HG02885 (cell line): ENCODE data around the gene PTGES.
A peak's percentile ranks its signal among the peaks of the same experiment; 100 is the strongest.
"Not testable (repeated sequence)": the region's sequence is repeated elsewhere in the genome, so short reads cannot be mapped to it uniquely, and the experiment has no call there.

Experiments
- ATAC-seq: cut with Tn5 transposase; IDR thresholded peaks from one replicate; pipeline ENCODE4 v1.9.1; 2021; ENCODE audit warnings: mild to moderate bottlenecking; ENCODE audit not compliant: unreplicated experiment, poor library complexity

Gene PTGES

GRCh38 chr9:129749052-129749451 is 3.8 kb downstream of the PTGES start:
- ATAC-seq: not testable (repeated sequence)

DNA sequence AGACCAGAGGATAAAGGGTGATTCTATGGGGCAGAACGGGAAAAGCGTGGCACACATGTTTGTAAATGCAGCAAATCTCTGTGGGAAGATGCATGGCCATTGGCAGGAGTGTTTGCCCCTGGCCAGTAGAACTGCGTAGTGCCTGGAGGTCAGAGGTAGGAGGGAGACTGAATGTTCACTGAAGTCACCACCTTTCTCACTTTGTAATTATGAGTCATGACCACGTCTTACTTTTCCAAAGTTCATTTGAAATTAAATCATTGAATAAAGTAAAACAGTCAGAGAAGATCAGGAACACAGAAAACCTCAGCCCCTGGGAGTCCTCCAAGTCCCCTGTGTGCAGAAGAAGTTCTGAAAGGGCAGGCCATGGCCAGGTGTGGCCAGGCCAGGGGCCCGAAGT is 4.6 kb downstream of the PTGES start:
- ATAC-seq: no peak

DNA sequence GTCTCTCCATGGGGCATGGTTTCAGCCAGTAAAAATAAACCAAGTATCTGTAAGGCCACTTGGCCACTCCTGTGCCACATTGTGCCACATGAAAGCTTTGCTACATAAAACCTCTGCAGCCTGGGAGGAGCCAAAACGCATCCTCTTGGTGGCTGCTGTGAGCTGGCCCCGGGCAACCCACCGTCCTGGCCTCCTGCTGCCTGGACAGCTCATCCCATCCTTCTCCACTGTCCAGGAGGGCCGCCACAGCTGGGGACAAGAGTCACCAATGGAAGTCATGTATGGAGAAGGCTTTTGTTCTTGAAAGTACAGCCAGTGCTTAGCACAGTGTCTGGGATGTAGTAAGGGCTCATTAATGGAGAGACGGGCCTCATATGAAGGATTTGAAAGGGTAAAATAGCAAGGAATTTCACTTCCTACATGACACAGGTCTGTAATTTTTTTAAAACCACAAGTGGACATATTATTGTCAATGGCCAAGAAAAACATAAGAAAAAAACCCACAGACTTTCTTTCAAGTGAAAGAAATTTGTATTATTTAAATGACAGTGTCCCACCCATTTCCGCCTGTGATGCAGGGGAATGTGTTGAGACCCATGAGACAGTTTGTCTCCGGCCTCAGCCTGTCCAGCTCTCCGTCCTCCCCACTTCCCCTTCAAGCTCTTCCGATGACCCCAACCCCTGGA is 6.6 kb downstream of the PTGES start:
- ATAC-seq: no peak

DNA sequence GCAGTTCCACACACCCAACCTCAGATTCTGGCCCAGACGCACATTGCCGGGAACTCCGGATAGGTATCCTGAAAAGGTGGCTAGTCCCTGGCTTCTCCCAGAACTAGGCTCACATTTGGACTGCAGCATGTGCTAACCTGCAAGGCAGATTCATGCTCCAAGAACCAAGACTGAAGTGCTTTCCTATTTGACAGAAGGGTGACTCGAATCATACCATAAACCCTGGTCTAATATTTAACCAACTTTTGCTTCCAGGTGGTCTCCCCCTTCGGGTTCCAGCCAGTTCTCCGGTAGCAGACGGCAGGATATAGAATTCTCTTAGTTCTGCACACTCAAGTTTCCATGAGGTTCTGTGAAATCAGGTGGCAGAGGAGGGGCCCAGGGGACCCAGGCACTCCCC is 7.6 kb downstream of the PTGES start:
- ATAC-seq: no peak

DNA sequence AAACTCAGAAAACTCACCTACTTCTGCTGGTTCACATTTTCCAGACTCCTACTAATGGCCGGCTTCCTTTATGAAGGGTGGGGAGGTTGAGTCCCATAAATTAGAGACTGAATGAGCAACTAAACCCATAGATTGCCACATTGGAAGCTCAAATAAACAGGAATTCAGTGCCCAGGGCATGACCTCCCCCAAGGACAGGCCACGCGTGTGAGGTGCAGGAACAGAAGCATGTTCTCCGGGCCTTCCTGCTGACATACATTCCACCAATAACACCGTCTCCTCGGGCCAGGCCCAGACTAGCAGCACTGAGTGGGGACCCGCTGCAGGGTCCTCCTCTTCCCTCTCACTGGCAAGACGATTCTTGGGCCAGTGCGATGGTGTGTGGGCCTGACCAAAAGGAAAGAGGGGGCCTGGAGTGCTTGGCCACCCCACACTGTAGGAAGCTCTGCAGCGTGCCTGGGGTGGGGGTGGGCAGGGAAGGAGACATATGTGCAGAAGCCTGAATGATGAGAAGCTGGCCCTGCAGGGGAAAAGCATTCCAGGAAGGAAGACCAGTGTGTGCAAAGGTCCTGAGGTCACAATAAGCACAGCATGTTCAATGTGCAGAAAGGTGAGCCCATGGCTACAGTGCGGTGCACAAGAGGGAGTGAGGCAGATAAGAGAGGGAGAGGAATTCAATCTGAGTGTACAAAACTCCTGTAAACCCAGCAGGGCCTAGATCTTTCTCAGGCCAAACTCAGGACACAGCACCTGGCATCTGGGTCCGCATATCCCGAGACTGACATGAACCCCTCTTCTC is 12.0 kb downstream of the PTGES start:
- no peak for ATAC-seq

DNA sequence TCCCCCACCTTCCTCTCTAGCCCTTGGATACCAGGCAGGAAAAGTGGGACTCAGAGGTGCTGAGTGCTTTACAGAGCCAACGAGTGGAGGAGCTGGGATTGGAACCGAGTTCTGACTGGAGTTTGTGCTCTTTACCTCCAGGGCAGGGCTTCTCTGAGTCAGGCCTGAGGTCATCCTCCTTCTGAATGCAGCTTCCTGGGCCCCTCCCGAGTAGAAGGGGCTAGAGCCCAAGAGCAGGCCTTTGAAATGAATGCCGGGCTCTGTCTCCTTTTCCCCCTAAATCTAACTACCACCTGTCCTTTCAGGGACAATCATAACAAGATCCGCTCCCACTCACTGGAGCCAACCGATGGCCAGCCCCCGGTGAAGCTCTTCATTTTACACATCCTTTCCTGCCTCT is 12.7 kb downstream of the PTGES start:
- no peak for ATAC-seq

DNA sequence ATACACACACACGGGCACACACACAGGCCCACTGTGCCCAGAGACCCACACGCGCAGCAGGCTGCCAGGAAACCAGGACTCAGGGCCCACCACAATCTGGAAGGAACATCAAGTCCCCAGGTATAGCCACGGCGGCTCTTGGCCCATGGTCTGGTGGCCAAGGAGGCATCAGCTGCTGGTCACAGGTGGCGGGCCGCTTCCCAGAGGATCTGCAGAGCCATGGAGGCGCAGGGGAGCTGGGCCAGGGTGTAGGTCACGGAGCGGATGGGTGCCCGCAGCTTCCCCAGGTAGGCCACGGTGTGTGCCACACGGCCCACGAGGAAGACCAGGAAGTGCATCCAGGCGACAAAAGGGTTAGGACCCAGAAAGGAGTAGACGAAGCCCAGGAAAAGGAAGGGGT is 13.4 kb downstream of the PTGES start:
- ATAC-seq: no peak

- ATAC-seq: peak; percentile 67
Measured at GRCh38 chr9:129737479-129738274, 15.2 kb downstream of the PTGES start.

GRCh38 chr9:129736334-129736733 is 16.5 kb downstream of the PTGES start:
- ATAC-seq: no peak

DNA sequence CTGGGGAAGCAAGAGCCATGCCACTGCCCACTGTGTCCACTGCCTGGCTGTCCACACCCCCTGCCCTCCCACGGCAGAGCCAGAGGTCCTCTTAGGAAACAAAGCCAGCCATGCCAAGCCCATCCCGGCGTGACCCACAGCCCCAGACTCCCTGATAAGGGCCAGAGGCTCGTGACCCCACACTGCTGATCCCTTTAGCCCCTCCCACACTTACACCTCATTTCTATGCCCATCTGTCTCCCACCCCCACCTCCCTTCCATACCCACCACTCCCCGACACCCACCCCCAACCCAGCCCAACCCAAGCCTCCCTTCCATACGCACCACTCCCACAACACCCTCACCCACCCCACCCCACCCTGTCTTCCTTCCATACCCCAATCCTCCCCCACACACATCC is 17.3 kb downstream of the PTGES start:
- no peak for ATAC-seq

- ATAC-seq: no peak
Measured at GRCh38 chr9:129733632-129733953, 19.2 kb downstream of the PTGES start.

GRCh38 chr9:129732946-129733631 is 19.8 kb downstream of the PTGES start:
- ATAC-seq: no peak

GRCh38 chr9:129732100-129732499 is 20.7 kb downstream of the PTGES start:
- ATAC-seq: no peak

DNA sequence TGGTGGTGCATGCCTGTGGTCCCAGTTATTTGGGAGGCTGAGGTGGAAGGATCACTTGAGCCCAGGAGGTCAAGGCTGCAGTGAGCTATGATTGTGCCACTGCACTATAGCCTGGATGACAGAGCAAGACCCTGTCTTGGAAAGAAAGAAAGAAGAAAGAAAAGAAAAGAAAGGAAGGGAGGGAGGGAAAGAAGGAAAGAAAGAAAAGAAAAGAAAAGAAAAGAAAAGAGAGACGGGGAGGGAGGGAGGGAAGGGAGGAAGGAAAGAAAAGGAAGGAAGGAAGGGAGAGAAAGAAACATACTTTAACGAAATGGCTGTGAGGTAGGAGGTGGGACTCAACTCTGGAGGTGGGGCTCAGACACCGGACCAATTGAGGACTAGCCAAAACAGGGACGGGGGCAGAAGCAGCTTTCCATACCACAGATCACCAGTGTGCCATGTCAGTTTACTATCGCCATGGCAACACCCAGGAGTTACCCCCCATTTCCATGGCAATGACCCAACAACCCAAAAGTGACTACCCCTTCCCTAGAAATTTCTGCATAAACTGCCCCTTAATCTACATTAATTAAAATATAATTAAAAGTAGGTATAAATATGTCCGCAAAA is 21.3 kb downstream of the PTGES start:
- no peak for ATAC-seq

- ATAC-seq: no peak
Measured at GRCh38 chr9:129728744-129729143, 24.1 kb downstream of the PTGES start.

DNA sequence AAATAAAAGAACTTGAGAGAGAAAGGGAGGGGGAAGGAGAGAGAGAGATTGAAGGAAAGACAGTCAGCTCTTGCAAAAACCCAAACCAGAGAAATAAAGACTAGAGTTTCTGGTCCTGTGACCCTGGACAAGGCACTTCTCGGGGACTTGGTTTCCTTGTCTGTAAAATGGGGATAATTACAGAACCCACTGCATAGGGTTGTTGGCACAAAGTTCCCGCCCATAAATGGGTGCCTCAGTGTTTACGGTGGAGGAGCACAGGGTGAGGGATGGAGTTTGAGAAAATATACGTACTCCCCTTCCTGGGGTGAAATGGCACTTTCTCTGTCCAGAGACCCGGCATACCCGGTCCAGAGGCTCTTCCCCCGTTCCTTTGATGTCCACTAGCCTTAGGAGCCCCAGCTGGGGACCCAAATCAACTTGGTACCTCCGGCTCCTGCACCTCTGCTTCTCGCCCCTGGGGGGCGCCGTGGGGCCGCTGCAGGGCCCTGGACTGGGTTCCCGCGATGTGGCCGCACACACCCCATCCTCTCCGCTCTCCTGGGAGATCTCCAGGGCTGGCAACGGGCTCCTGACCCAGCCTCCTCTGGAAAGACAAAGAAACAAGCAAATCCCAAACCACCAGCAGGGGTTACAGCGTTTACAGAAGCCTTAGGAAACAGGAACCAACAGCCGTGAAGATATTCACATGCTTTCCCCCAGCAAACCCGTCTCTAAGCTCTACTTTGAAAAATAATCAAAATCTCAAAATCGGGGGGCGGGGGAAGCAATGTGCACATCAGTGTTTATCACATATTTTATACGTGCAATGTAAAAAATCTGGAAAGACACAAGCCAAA is 26.3 kb downstream of the PTGES start:
- no peak for ATAC-seq

- no peak for ATAC-seq
Measured at GRCh38 chr9:129725795-129726251, 27.0 kb downstream of the PTGES start.

DNA sequence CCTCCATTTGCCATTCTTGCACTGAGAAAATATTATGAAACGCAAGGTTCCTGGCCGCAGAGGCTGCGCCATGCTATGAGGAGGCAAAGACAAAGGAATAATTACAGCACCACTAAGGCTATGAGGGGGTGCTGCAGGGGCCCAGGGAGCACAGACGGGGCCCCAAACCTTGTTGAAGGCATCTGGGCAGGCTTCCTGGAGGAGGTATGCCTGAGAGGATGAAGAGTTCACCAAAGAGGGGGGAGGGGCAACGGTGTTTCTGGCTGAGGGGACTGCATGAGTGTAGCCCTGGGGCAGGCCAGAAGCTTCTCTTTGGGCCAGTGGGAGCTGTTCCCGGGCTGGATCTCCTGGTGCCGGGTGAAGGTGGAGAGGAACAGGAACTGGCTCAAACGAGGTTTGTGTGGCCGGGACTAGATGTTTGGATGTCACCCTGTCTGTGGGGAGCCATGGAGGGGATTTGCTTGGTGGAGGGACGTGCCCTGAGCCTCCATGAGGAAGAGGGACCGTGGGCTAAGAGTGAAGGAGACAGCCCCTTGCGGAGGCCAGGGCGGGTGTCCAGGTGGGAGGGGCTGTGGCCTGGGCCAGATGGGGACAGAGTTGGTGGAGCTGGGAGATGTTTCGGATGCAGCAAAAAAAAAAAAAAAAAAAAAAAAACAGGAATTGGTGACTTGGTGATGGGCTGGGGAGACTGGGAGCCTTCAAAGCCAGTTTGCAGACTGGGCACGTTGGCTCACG is 28.2 kb downstream of the PTGES start:
- no peak for ATAC-seq

- ATAC-seq: no peak
Measured at GRCh38 chr9:129722913-129723312, 29.9 kb downstream of the PTGES start.
